Neural crest cell (in vitro differentiated cells): ENCODE measurements around the gene MORC4. TPM values are rescaled to one million over a fixed set of nuclear protein-coding genes. Genes with fewer than 3 reads are reported as not detected.

Source experiments
- DNase-seq: peaks from one replicate; pipeline ENCODE4 v3.0.0; 2021; ENCODE audit warnings: low read depth, mixed read lengths, low spot score
- H3K27ac Mint-ChIP-seq: one replicate; pipeline ENCODE4 v1.8.0; 2021; ENCODE audit warnings: mild to moderate bottlenecking, mixed read lengths; ENCODE audit not compliant: unreplicated experiment
- H3K27me3 Mint-ChIP-seq: 2 replicates; pipeline ENCODE4 v1.8.0; 2021; ENCODE audit warnings: low read depth, mild to moderate bottlenecking, mixed read lengths
- H3K36me3 Mint-ChIP-seq: 2 replicates; pipeline ENCODE4 v1.8.0; 2021; ENCODE audit warnings: low read depth, mild to moderate bottlenecking, mixed read lengths
- H3K4me1 Mint-ChIP-seq: 2 replicates; pipeline ENCODE4 v1.8.0; 2021; ENCODE audit warnings: mixed read lengths
- H3K4me3 Mint-ChIP-seq: one replicate; pipeline ENCODE4 v1.8.0; 2021; ENCODE audit warnings: mild to moderate bottlenecking, mixed read lengths
- H3K9me3 Mint-ChIP-seq: 2 replicates; pipeline ENCODE4 v1.8.0; 2021; ENCODE audit warnings: mixed read lengths
- CTCF ChIP-seq: fragments of 200-600 bp; sonication (generic); conservative IDR thresholded peaks from 2 replicates; pipeline ENCODE4 v1.5.0; 2021; ENCODE audit warnings: antibody characterized with exemption, mild to moderate bottlenecking
- total RNA-seq: library from RNA; stranded (reverse); gene quantifications from 2 replicates; pipeline ENCODE4 v1.2.1, GENCODE V29; 2021

MORC4 gene
- total RNA-seq, 1 donor from 2014 or later = 10.1 TPM

- TF ChIP-seq CTCF = no peak
- H3K27me3 Mint-ChIP-seq = no peaks in the 10 kb centered on the region
- no peak overlapping the region for H3K27ac Mint-ChIP-seq
- no peaks in the 10 kb centered on the region for H3K4me1 Mint-ChIP-seq
- DNase-seq = no peak
- H3K4me3 Mint-ChIP-seq = no peak overlapping the region
- no peaks in the 10 kb centered on the region for H3K9me3 Mint-ChIP-seq
- H3K36me3 Mint-ChIP-seq = no peaks in the 10 kb centered on the region
These were observed 8.0 kb upstream of the MORC4 start for GRCh38 chrX:107008034-107008433.

- no peaks in the 10 kb centered on the region for H3K27me3 Mint-ChIP-seq
- peaks cover 5% of the 10 kb centered on the region for H3K36me3 Mint-ChIP-seq
- H3K4me3 Mint-ChIP-seq = peak overlapping the region; percentile 87
- TF ChIP-seq CTCF = peak; percentile 56
- peaks cover 6% of the 10 kb centered on the region for H3K9me3 Mint-ChIP-seq
- no peak overlapping the region for H3K27ac Mint-ChIP-seq
- H3K4me1 Mint-ChIP-seq = peaks cover 10% of the 10 kb centered on the region
- DNase-seq = peak; percentile 26
These were observed 723 bp downstream of the MORC4 start for GRCh38 chrX:106999002-106999975.

GRCh38 chrX:106997611-106998010 lies 2.4 kb downstream of the MORC4 start:
- Mint-ChIP-seq H3K27ac (no peak overlapping the region), H3K9me3 (peaks cover 6% of the 10 kb centered on the region), H3K36me3 (peaks cover 5% of the 10 kb centered on the region), H3K4me1 (peaks cover 10% of the 10 kb centered on the region), H3K27me3 (no peaks in the 10 kb centered on the region), H3K4me3 (no peak overlapping the region)
- no peak for DNase-seq
- no peak for TF ChIP-seq CTCF

GRCh38 chrX:106995678-106996077 lies 4.3 kb downstream of the MORC4 start:
- Mint-ChIP-seq H3K27ac (no peak overlapping the region), H3K9me3 (peaks cover 8% of the 10 kb centered on the region), H3K4me3 (no peak overlapping the region), H3K4me1 (peaks cover 10% of the 10 kb centered on the region), H3K27me3 (no peaks in the 10 kb centered on the region), H3K36me3 (peaks cover 5% of the 10 kb centered on the region)
- DNase-seq = no peak
- no peak for TF ChIP-seq CTCF

GRCh38 chrX:106987488-106987887 lies 12.5 kb downstream of the MORC4 start:
- Mint-ChIP-seq H3K4me3 (no peak overlapping the region), H3K27me3 (no peaks in the 10 kb centered on the region), H3K27ac (no peak overlapping the region), H3K9me3 (peaks cover 5% of the 10 kb centered on the region), H3K4me1 (no peaks in the 10 kb centered on the region), H3K36me3 (peaks cover 2% of the 10 kb centered on the region)
- no peak for TF ChIP-seq CTCF
- DNase-seq = no peak
